K562 (cell line): ENCODE measurements around the gene ZNF776. TPM values are rescaled to one million over a fixed set of nuclear protein-coding genes. Genes with fewer than 3 reads are reported as not detected.

Source experiments
- BCLAF1 ChIP-seq, 2 experiments: fragments of 450-650 bp in 1 of 2; IDR thresholded peaks; 2 replicates each; pipeline ENCODE4 v1.6.1; 2011 to 2017; ENCODE audit warnings: low read depth in 2 of 2, antibody characterized with exemption in 1 of 2, borderline replicate concordance in 1 of 2, low read length in 1 of 2, mild to moderate bottlenecking in 1 of 2, mixed read lengths in 1 of 2; ENCODE audit not compliant: control insufficient read depth in 1 of 2
- FOS ChIP-seq: IDR thresholded peaks from 3 replicates; pipeline ENCODE4 v1.6.1; 2011; ENCODE audit not compliant: insufficient read length; ENCODE audit errors: extremely low read depth
- HINFP ChIP-seq: fragments of 450-650 bp; conservative IDR thresholded peaks from 2 replicates; pipeline ENCODE4 v1.6.1; 2016; ENCODE audit warnings: missing genetic modification characterization, low read depth, mild to moderate bottlenecking, control low read depth, missing compliant biosample characterization
- HMGN3 ChIP-seq: IDR thresholded peaks from 2 replicates; pipeline ENCODE4 v1.6.1; 2011; ENCODE audit warnings: borderline replicate concordance, low read depth, mild to moderate bottlenecking, mixed read lengths, low read length; ENCODE audit not compliant: insufficient read length; ENCODE audit errors: extremely low read depth
- HSF4 ChIP-seq: fragments of 250-450 bp; sonication (Bioruptor Pico); IDR thresholded peaks from 2 replicates; pipeline ENCODE4 v2.1.2; 2022; ENCODE audit warnings: mild to moderate bottlenecking, moderate library complexity, borderline replicate concordance
- KLF10 ChIP-seq: fragments of 250-450 bp; sonication (Bioruptor Pico); IDR thresholded peaks from 2 replicates; pipeline ENCODE4 v1.6.1; 2021; ENCODE audit warnings: matching md5 sums
- NFRKB ChIP-seq: fragments of 450-650 bp; IDR thresholded peaks from 2 replicates; pipeline ENCODE4 v1.6.1; 2016; ENCODE audit warnings: low read depth
- NR2F6 ChIP-seq: fragments of 450-650 bp; formaldehyde crosslinking; IDR thresholded peaks from 2 replicates; pipeline ENCODE4 v1.4.0; 2020; ENCODE audit warnings: mild to moderate bottlenecking
- RB1 ChIP-seq: fragments of 450-650 bp; IDR thresholded peaks from 2 replicates; pipeline ENCODE4 v1.6.1; 2017; ENCODE audit warnings: low read depth, mild to moderate bottlenecking
- TARDBP ChIP-seq: fragments of 450-650 bp; IDR thresholded peaks from 2 replicates; pipeline ENCODE4 v1.6.1; 2016
- ZBTB7A ChIP-seq: IDR thresholded peaks from 2 replicates; pipeline ENCODE4 v1.6.1; 2011; ENCODE audit warnings: low read depth, mild to moderate bottlenecking, low read length, moderate library complexity, borderline replicate concordance; ENCODE audit not compliant: control insufficient read depth
- ZFX ChIP-seq: sonication (generic); formaldehyde crosslinking; IDR thresholded peaks from 2 replicates; pipeline ENCODE4 v1.8.0; 2022; ENCODE audit warnings: mild to moderate bottlenecking, missing genetic modification reagents, moderate library complexity
- ZNF121 ChIP-seq: sonication (generic); formaldehyde crosslinking; conservative IDR thresholded peaks from 2 replicates; pipeline ENCODE4 v1.8.0; 2022; ENCODE audit warnings: missing genetic modification reagents
- ZNF518B ChIP-seq: fragments of 250-450 bp; sonication (Bioruptor Pico); IDR thresholded peaks from 2 replicates; pipeline ENCODE4 v1.5.0; 2021; ENCODE audit warnings: mild to moderate bottlenecking, moderate library complexity
- ZNF655 ChIP-seq: fragments of 250-450 bp; sonication (Bioruptor Pico); IDR thresholded peaks from 2 replicates; pipeline ENCODE4 v1.5.0; 2021
- polyA plus RNA-seq, 8 experiments: library from polyadenylated mRNA; depleted of rRNA in 4 of 8; stranded (reverse) in 5 of 8; unstranded in 3 of 8; fragments of >200 nt; fragmentation: Nextera tagmentation in 2 of 8; fragmentation: Illumina TruSeq in 1 of 8; extraction: Ambion mirVana in 2 of 8; extraction: Trizol in 1 of 8; gene quantifications; 2 replicates each; pipeline versions ENCODE4 v1.2.1 to v1.2.3, GENCODE V29; 2011 to 2014; ENCODE audit warnings: inconsistent platforms in 1 of 8, missing spikeins in 1 of 8
- total RNA-seq, 7 experiments: library from RNA; depleted of rRNA in 6 of 7; stranded (reverse); fragments of >200 nt in 6 of 7; fragmentation: Illumina TruSeq in 2 of 7; extraction: Trizol in 2 of 7; gene quantifications; 2 replicates each; pipeline versions ENCODE4 v1.2.1 to v1.2.3, GENCODE V29; 2011 to 2021; ENCODE audit warnings: low replicate concordance in 1 of 7

The ZNF776 gene
- total and polyA plus RNA-seq, 9 of the 15 experiments (the other 6 are each of a cell fraction or from before 2014, with no cell fraction given) = 2.2 to 16.9 (median 8.2) TPM

- TF ChIP-seq NR2F6 (no peak), ZBTB7A (peak; percentile 78; the same call in 1 of the 2 replicates), NFRKB (peak; percentile 94), ZFX (CRISPR knock-in tag) (peak; percentile 57), FOS (peak; percentile 78), KLF10 (CRISPR knock-in tag) (no peak), RB1 (no peak; the same call in 1 of the 2 replicates), HMGN3 (peak; percentile 13), ZNF655 (no peak), HINFP (no peak), ZNF121 (no peak), HSF4 (CRISPR knock-in tag) (no peak), ZNF518B (CRISPR knock-in tag) (no peak), TARDBP (no peak), BCLAF1 (IDR thresholded peaks at IDR 0.05; ENCODE audit: borderline replicate concordance in 1 of 2, control insufficient read depth in 1 of 2, low read depth in 2 of 2, low read length in 1 of 2) (no peak)
These were observed at the start of gene ZNF776 (continued) for GRCh38 chr19:57746580-57747471.
